Heart left ventricle (tissue), 16 donors: Measurements from ENCODE around the gene FNDC3B. TPM values are rescaled to one million over a fixed set of nuclear protein-coding genes. Genes with fewer than 3 reads are reported as not detected.

Experiments used
- ATAC-seq, 4 donors: fragments of 200-7000 bp; cut with Tn5 transposase; one replicate each; pipeline ENCODE4 v1.9.1; 2020 to 2022; ENCODE audit warnings: moderate library complexity in 4 of 4, mild to moderate bottlenecking in 3 of 4, moderate number of reproducible peaks in 1 of 4
- DNase-seq, 5 donors: peaks; one replicate each; pipeline ENCODE4 v3.0.0-alpha.2; 2020
- H3K27ac ChIP-seq, 12 donors: fragments of 200-600 bp; sonication (generic) in 4 of 12; one replicate each; pipeline versions ENCODE4 v1.5.0 to v1.8.0; 2016 to 2022; ENCODE audit warnings: mild to moderate bottlenecking in 2 of 12
- H3K27me3 ChIP-seq, 9 donors: fragments of 200-600 bp; sonication (generic) in 2 of 9; one replicate each; pipeline versions ENCODE4 v1.5.1 to v1.8.0; 2016 to 2022; ENCODE audit warnings: mild to moderate bottlenecking in 3 of 9
- H3K36me3 ChIP-seq, 9 donors: fragments of 200-600 bp; sonication (generic) in 2 of 9; one replicate each; pipeline versions ENCODE4 v1.5.0 to v1.8.0; 2018 to 2022; ENCODE audit warnings: mild to moderate bottlenecking in 2 of 9
- H3K4me1 ChIP-seq, 12 donors: fragments of 200-600 bp; sonication (generic) in 4 of 12; one replicate each; pipeline versions ENCODE4 v1.5.0 to v1.8.0; 2016 to 2022; ENCODE audit warnings: mild to moderate bottlenecking in 3 of 12
- H3K4me3 ChIP-seq, 12 donors: fragments of 200-600 bp; sonication (generic) in 4 of 12; one replicate each; pipeline versions ENCODE4 v1.5.0 to v1.8.0; 2017 to 2022; ENCODE audit warnings: mild to moderate bottlenecking in 9 of 12, moderate library complexity in 4 of 12
- H3K9me3 ChIP-seq, 12 donors: fragments of 200-600 bp; sonication (generic) in 4 of 12; one replicate each; pipeline versions ENCODE4 v1.5.0 to v1.8.0; 2016 to 2022; ENCODE audit warnings: mild to moderate bottlenecking in 1 of 12
- POLR2A ChIP-seq, 2 donors: fragments of 450-650 bp; IDR thresholded peaks; one replicate each; pipeline ENCODE4 v1.6.1; 2017; ENCODE audit warnings: antibody characterized with exemption in 2 of 2, mild to moderate bottlenecking in 2 of 2, moderate library complexity in 2 of 2
- WGBS, 4 donors: extraction: QIAGEN DNeasy Blood & Tissue Kit in 2 of 4; methylation state at CpG; one replicate each; pipeline versions ENCODE4 v1.1.5 to v1.1.7; 2013 to 2018; 5-methylcytosine and 5-hydroxymethylcytosine counted together
- intact Hi-C, 10 donors: fragments of 100-400 bp; cut with DNase I; formaldehyde crosslinking; loops; one replicate each; pipeline versions ENCODE4 v1.11.1 to v1.14.2; 2022
- polyA plus RNA-seq, 2 donors: library from polyadenylated mRNA; stranded (reverse); fragments of 200-250 nt; gene quantifications; one replicate each; pipeline ENCODE4 v1.2.3, GENCODE V29; 2013
- total RNA-seq, 9 donors: library from RNA; depleted of rRNA in 2 of 9; stranded (reverse); fragments of >200 nt in 2 of 9; fragmentation: NEBNext Ultra II Directional in 3 of 9; extraction: Animal tissue kit (Norgen Biotek cat#: 25700) in 3 of 9; gene quantifications; one replicate each; pipeline versions ENCODE4 v1.1.0 to v1.2.4, GENCODE V29; 2016 to 2023
- TF ChIP-seq, protein P1 (sequence below), 12 donors: fragments of 200-600 bp; sonication (generic) in 4 of 12; IDR thresholded peaks; one replicate each; pipeline versions ENCODE4 v1.5.0 to v1.8.0; 2018 to 2022; ENCODE audit warnings: antibody characterized with exemption in 12 of 12, mild to moderate bottlenecking in 5 of 12
- donor health status: ischemic (EF 13 %, LVEDD 7.1; RV severe dilation, severe dysfunction).
- donor health status: healthy with polysubstance abuse.
- donor health status: DM: no; HTN: yes; CAD: no.
- donor health status: DM: no; HTN: no; CAD: no.
- donor health status: ischemic (EF 25% LVEDD 6.9; RV normal size, moderate dysfunction).
- donor health status: ischemic (EF 25% LVEDD 5.7; RV mildly dilated, moderate dysfunction).
- donor health status: healthy.
- donor health status: DM: yes; HTN: yes; CAD: no.
- donor health status: ischemic (EF 35%, LVEDD 5.7; RV mildly dilated, moderate dysfunction).
- donor health status: nonischemic (EF 11% LVEDD 7.7; RV severe dilation, severe dysfunction).
- donor health status: DM: yes; HTN: yes; CAD: no.
- donor health status: PGD.
- donor health status: ischemic (EF 29% LVEDD 5.4; RV normal size, mild dysfunction).
- donor health status: nonischemic (EF 23%, LVEDD 6.1; RV moderate dilation, normal function).

The FNDC3B gene
- total and polyA plus RNA-seq, 11 donors: 9.4 to 113 (median 68.2) TPM

DNA sequence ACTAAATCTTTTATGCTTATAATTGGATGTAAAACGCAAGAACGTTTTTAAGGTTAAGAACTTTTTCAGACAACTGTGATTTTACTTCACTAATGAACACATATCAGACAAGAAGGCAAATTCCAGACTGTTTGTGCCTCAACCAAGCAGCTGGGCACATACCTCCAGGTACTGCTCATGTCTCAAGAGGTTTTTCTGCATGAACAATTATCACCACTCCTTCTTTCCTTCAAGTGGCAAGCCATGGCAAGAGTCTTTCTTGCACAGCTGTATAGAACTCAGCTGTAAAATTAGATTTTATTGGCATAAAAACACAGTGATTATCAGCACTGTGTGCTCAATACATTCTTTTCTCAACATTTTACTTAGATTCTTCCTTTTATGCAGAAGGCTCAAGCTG is 64.3 kb downstream of the FNDC3B start:
- Histone ChIP-seq H3K27me3 (no peaks in the 10 kb centered on the region), H3K4me1 (peaks cover 9 to 100% (median 88%) of the 10 kb centered on the region in 12 donors), H3K9me3 (no peaks in the 10 kb centered on the region), H3K4me3 (no peak overlapping the region), H3K27ac (peak overlapping the region in 4 of 12 donors; percentile 4 to 35 (median 18)), H3K36me3 (no peaks in the 10 kb centered on the region)
- ATAC-seq (peak in 2 of 4 donors; percentile 25 to 49), DNase-seq (no peak)
- 57 to 75% (median 64%) methylated on average over 2 of the region's 2 CpGs for WGBS, 4 donors
- intact Hi-C loops: loop anchor here in 1 of 10 donors (5.0 kb wide), 1 partner anchor 34 kb away; no protein-coding TSS in a partner anchor
- no peak for TF ChIP-seq POLR2A (IDR thresholded peaks at IDR 0.05)
- TF ChIP-seq, protein P1, sequence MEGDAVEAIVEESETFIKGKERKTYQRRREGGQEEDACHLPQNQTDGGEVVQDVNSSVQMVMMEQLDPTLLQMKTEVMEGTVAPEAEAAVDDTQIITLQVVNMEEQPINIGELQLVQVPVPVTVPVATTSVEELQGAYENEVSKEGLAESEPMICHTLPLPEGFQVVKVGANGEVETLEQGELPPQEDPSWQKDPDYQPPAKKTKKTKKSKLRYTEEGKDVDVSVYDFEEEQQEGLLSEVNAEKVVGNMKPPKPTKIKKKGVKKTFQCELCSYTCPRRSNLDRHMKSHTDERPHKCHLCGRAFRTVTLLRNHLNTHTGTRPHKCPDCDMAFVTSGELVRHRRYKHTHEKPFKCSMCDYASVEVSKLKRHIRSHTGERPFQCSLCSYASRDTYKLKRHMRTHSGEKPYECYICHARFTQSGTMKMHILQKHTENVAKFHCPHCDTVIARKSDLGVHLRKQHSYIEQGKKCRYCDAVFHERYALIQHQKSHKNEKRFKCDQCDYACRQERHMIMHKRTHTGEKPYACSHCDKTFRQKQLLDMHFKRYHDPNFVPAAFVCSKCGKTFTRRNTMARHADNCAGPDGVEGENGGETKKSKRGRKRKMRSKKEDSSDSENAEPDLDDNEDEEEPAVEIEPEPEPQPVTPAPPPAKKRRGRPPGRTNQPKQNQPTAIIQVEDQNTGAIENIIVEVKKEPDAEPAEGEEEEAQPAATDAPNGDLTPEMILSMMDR (IDR thresholded peaks at IDR 0.05): no peak

DNA sequence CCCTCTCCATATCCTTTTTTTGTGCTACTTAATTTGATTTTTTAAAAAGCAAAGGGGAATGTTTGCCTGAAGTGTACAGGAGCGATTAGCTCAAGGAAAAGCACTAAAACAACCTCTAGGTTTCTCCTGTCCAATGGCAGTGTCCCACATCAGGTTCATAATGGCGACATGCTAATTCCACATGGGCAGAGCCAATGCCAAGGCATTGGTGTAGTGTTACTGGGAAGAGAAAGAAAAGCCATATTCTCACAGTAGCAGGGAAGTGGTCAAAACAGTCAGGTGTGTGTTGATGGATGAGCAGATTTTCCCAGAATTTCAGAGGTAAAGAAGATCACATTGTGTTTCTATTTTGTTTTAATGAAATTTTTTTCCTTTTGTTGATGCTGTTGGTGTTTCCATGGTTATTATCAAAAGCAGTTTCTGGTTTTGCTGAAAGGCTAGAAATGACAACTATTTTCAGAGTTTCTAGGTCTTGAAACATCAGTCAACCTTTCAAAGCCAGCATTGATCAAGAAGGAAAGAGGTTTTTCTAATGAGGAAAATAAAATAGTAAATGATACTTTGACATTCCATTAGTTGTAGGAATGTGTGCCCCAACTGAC is 65.2 kb downstream of the FNDC3B start:
- Histone ChIP-seq H3K4me3 (no peak overlapping the region), H3K27ac (peak overlapping the region in 3 of 12 donors; percentile 15 to 35 (median 20)), H3K27me3 (no peaks in the 10 kb centered on the region), H3K36me3 (no peaks in the 10 kb centered on the region), H3K4me1 (peaks cover 9 to 94% (median 81%) of the 10 kb centered on the region in 12 donors), H3K9me3 (no peaks in the 10 kb centered on the region)
- DNase-seq (peak in 1 of 5 donors; percentile 43), ATAC-seq (peak; percentile 55 to 81 (median 67))
- TF ChIP-seq, protein P1 (IDR thresholded peaks at IDR 0.05): no peak
- no peak for TF ChIP-seq POLR2A (IDR thresholded peaks at IDR 0.05)
- intact Hi-C loops: loop anchor here in 1 of 10 donors (5.0 kb wide), 1 partner anchor 33 kb away; no protein-coding TSS in a partner anchor
- WGBS, 4 donors: 47 to 60% (median 56%) methylated on average over 2 of the region's 2 CpGs

DNA sequence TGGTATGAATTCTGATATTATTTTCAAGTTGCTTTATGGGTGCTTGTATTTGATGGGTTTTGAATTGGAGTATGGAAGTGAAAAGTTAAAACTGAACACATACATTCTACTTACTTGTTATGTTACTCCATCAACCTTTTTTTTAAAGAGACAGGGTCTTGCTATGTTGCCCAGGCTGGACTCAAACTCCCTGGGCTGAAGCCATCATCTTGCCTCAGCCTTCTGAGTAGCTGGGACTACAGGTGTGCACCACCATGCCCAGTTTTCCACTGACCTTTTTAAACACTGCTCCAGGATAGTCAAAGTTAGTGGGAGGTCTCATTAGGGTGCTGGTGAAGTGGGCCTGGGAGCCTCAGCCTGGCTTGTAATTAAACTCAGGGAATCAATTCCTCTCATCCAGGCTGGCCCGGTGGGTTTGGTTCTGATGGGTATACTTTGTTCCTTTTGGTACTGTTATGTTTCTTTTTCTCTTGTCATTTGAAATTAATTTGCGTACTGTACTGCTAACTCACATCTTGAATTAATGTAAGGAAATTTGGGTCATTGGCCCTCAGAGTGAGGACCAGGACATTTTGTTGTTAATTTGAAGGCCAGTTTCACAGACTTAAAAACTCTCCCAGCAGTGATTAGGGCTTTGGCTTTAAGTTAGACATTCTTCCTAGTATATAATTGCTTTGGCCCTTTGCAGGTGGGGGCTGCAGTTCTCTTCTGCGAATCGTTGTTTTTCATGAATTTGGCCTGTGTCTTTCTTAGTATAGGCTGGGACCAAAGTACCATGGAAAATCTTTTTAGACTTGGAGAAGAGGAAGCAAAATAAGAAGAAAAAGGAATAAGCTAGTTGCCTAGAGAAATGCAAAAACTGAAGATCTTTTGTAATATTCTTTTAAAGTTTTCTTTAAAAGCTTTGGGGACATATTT is 66.9 kb downstream of the FNDC3B start:
- no peak for ATAC-seq
- intact Hi-C loops: no loop called here
- DNase-seq: no peak
- TF ChIP-seq, protein P1 (IDR thresholded peaks at IDR 0.05): no peak
- no peak for TF ChIP-seq POLR2A (IDR thresholded peaks at IDR 0.05)
- H3K36me3 ChIP-seq: no peaks in the 10 kb centered on the region
- peaks cover 9 to 85% (median 68%) of the 10 kb centered on the region in 12 donors for H3K4me1 ChIP-seq
- H3K27me3 ChIP-seq: no peaks in the 10 kb centered on the region
- 82 to 92% (median 87%) methylated on average over 4 of the region's 4 CpGs for WGBS, 4 donors
- no peak overlapping the region for H3K4me3 ChIP-seq
- peak overlapping the region in 4 of 12 donors; percentile 12 to 74 (median 24) for H3K27ac ChIP-seq
- H3K9me3 ChIP-seq: no peaks in the 10 kb centered on the region

DNA sequence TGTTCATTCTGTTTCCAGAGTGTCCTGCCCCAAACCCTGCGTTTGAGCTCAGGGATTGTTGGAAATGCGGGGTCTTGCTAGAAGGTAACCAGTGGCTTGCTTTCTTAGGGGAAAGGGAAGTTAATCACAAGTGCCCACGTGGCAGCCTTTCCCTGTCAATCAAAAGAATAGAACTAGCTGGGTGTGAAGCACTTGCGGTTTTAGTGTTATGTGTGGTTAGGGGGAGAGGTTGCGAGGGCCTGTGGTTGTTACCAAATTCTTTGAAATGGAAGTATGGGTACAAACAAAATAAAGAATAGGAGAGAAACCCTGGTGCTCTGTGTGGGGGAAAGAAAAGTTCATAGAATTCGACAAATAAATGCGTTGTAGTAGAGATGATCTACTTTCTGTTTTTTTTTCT is 67.6 kb downstream of the FNDC3B start:
- WGBS, 4 donors: 73 to 84% (median 81%) methylated on average over 7 of the region's 7 CpGs
- no peaks in the 10 kb centered on the region for H3K9me3 ChIP-seq
- TF ChIP-seq, protein P1 (IDR thresholded peaks at IDR 0.05): no peak
- no peak for TF ChIP-seq POLR2A (IDR thresholded peaks at IDR 0.05)
- intact Hi-C loops: no loop called here
- ATAC-seq: peak in 3 of 4 donors; percentile 8 to 32 (median 8)
- peaks cover 2 to 83% (median 62%) of the 10 kb centered on the region in 12 donors for H3K4me1 ChIP-seq
- H3K4me3 ChIP-seq: no peak overlapping the region
- peak overlapping the region in 5 of 12 donors; percentile 1 to 74 (median 19) for H3K27ac ChIP-seq
- H3K27me3 ChIP-seq: no peaks in the 10 kb centered on the region
- peak in 2 of 5 donors; percentile 29 to 48 for DNase-seq
- H3K36me3 ChIP-seq: peaks cover 0 to 5% (median 0%) of the 10 kb centered on the region in 9 donors
